ENCODE measurements around the gene CNTNAP5. TPM values are rescaled to one million over a fixed set of nuclear protein-coding genes. Genes with fewer than 3 reads are reported as not detected.

Gene CNTNAP5
- total RNA-seq, 2 experiments from 2014 or later: not detected

GRCh38 chr2:124165698-124166097 is 140.6 kb downstream of the CNTNAP5 start:
- TF ChIP-seq CTCF (IDR thresholded peaks at IDR 0.05): no peak
- no peak overlapping the region for H3K4me3 Mint-ChIP-seq
- ChIA-PET CTCF (no interaction called here), POLR2A (no interaction called here)
- ATAC-seq: no peak
- DNase-seq: no peak
- H3K9me3 Mint-ChIP-seq: peaks cover 3% of the 10 kb centered on the region
- H3K27ac Mint-ChIP-seq: no peak overlapping the region
- no peaks in the 10 kb centered on the region for H3K36me3 Mint-ChIP-seq (ENCODE audit: low read depth)
- H3K27me3 Mint-ChIP-seq: no peaks in the 10 kb centered on the region
- no peaks in the 10 kb centered on the region for H3K4me1 Mint-ChIP-seq (ENCODE audit: low read depth)
- intact Hi-C loops (cut with micrococcal nuclease): no loop called here

- Mint-ChIP-seq H3K4me3 (no peak overlapping the region), H3K27ac (no peak overlapping the region), H3K9me3 (peaks cover 5% of the 10 kb centered on the region), H3K36me3 (ENCODE audit: low read depth) (no peaks in the 10 kb centered on the region), H3K27me3 (no peaks in the 10 kb centered on the region), H3K4me1 (ENCODE audit: low read depth) (no peaks in the 10 kb centered on the region)
- ATAC-seq: no peak
- CTCF ChIA-PET: no interaction called here
- no peak for DNase-seq
- intact Hi-C loops (cut with micrococcal nuclease): no loop called here
- POLR2A ChIA-PET: interaction anchor here (0.7 kb wide), 1 partner anchor 22 kb away, joined by 3 read pairs; no protein-coding TSS in a partner anchor
- no peak for TF ChIP-seq CTCF (IDR thresholded peaks at IDR 0.05)
Observed at GRCh38 chr2:124171472-124172063, 146.5 kb downstream of the CNTNAP5 start.

- no peaks in the 10 kb centered on the region for H3K36me3 Mint-ChIP-seq (ENCODE audit: low read depth)
- DNase-seq (no peak), ATAC-seq (no peak)
- H3K4me1 Mint-ChIP-seq (ENCODE audit: low read depth): no peaks in the 10 kb centered on the region
- peaks cover 2% of the 10 kb centered on the region for H3K9me3 Mint-ChIP-seq
- TF ChIP-seq CTCF (IDR thresholded peaks at IDR 0.05): no peak
- H3K4me3 Mint-ChIP-seq: no peak overlapping the region
- no peaks in the 10 kb centered on the region for H3K27me3 Mint-ChIP-seq
- intact Hi-C loops (cut with micrococcal nuclease): no loop called here
- POLR2A ChIA-PET: no interaction called here
- CTCF ChIA-PET: no interaction called here
- H3K27ac Mint-ChIP-seq: no peak overlapping the region
Observed at GRCh38 chr2:124178719-124179118, 153.6 kb downstream of the CNTNAP5 start.

DNA sequence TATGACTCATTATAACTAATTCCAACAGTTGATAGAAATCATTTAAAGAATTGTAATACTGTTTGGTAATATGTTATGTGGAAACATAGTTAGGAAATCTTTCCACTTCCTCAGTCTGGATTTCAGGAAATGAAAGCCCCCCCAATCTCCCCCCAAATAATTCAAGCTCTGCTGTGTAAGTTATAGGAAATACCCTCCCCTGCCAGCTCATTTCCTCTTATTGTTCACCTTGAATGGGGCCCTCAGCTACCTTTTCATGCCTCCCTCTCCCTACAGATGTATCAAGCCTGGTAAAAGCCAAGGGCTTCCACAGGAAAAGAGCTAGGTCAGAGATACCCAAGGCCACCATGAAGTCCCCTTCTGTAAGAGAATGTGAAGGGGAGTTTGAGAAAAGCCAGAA is 155.5 kb downstream of the CNTNAP5 start:
- H3K9me3 Mint-ChIP-seq: peaks cover 2% of the 10 kb centered on the region
- H3K4me1 Mint-ChIP-seq (ENCODE audit: low read depth): no peaks in the 10 kb centered on the region
- no peaks in the 10 kb centered on the region for H3K36me3 Mint-ChIP-seq (ENCODE audit: low read depth)
- ChIA-PET POLR2A (no interaction called here), CTCF (interaction anchor here (0.6 kb wide), 1 partner anchor 694 kb away, joined by 3 read pairs; no protein-coding TSS in a partner anchor)
- no peak overlapping the region for H3K4me3 Mint-ChIP-seq
- no peak for TF ChIP-seq CTCF (IDR thresholded peaks at IDR 0.05)
- DNase-seq (no peak), ATAC-seq (no peak)
- intact Hi-C loops (cut with micrococcal nuclease): no loop called here
- no peak overlapping the region for H3K27ac Mint-ChIP-seq
- H3K27me3 Mint-ChIP-seq: no peaks in the 10 kb centered on the region

DNA sequence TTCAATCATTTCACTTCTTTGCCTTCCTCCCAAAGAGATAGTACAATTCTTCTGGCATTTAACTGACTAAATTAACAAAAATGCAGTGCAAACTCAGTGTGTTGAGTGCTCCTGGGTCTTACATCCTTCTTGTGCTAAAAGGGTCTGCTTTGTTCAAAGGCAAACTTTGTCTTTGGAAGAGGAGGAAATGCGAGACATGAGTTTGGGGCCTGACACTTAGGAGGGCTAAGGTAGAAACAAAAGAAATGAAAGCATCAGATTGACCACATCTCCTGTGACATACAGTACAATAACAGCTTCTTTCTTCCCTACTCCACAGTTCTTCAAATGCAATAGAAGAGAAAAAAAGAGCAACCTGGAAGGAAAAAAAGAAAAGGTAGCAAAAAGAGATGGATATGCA is 161.7 kb downstream of the CNTNAP5 start:
- CTCF ChIA-PET: no interaction called here
- H3K27me3 Mint-ChIP-seq: no peaks in the 10 kb centered on the region
- ATAC-seq: no peak

More for the DNA sequence above, 161.7 kb downstream of the CNTNAP5 start:
- TF ChIP-seq CTCF (IDR thresholded peaks at IDR 0.05): no peak
- H3K9me3 Mint-ChIP-seq: no peaks in the 10 kb centered on the region
- POLR2A ChIA-PET: no interaction called here
- no peaks in the 10 kb centered on the region for H3K4me1 Mint-ChIP-seq (ENCODE audit: low read depth)
- H3K36me3 Mint-ChIP-seq (ENCODE audit: low read depth): no peaks in the 10 kb centered on the region
- intact Hi-C loops (cut with micrococcal nuclease): no loop called here
- DNase-seq: no peak
- no peak overlapping the region for H3K27ac Mint-ChIP-seq
- H3K4me3 Mint-ChIP-seq: no peak overlapping the region

All from activated CD8-positive, alpha-beta T cell treated with anti-CD3 and anti-CD28 coated beads for 36 hours (primary cell).